Keratinocyte (primary cell): Measurements from ENCODE around the gene TNFSF13B. TPM values are rescaled to one million over a fixed set of nuclear protein-coding genes. Genes with fewer than 3 reads are reported as not detected.

Experiments
- DNase-seq: peaks from one replicate; pipeline ENCODE4 v3.0.0-alpha.2; 2011; ENCODE audit warnings: low read depth, missing footprints, low spot score
- FAIRE-seq: peaks from 2 replicates; lab custom pipeline; 2011; peaks lifted over from hg19 to GRCh38; lab: Jason Lieb, UNC
- H2AFZ ChIP-seq: 2 replicates; pipeline ENCODE4 v1.6.0; 2012; ENCODE audit warnings: low read length, control low read depth, inconsistent platforms; ENCODE audit not compliant: control insufficient read depth
- H3K27ac ChIP-seq: 2 replicates; pipeline ENCODE4 v1.5.1; 2011; ENCODE audit warnings: low read length; ENCODE audit not compliant: control insufficient read depth, insufficient read depth
- H3K27me3 ChIP-seq: 3 replicates; pipeline ENCODE4 v1.6.0; 2011; ENCODE audit warnings: low read length; ENCODE audit not compliant: control insufficient read depth, insufficient read depth; ENCODE audit errors: extremely low read depth
- H3K36me3 ChIP-seq, 2 experiments: 2 replicates in 1 of 2; 3 replicates in 1 of 2; pipeline ENCODE4 v1.5.1; 2011; ENCODE audit warnings: low read length in 2 of 2, mild to moderate bottlenecking in 1 of 2; ENCODE audit not compliant: control insufficient read depth in 2 of 2, insufficient read depth in 2 of 2; ENCODE audit errors: extremely low read depth in 1 of 2
- H3K4me1 ChIP-seq: 3 replicates; pipeline ENCODE4 v1.5.1; 2011; ENCODE audit warnings: low read length; ENCODE audit not compliant: control insufficient read depth, insufficient read depth; ENCODE audit errors: extremely low read depth
- H3K4me2 ChIP-seq: 3 replicates; pipeline ENCODE4 v1.6.0; 2011; ENCODE audit warnings: low read depth, low read length; ENCODE audit not compliant: control insufficient read depth, insufficient read depth; ENCODE audit errors: extremely low read depth
- H3K4me3 ChIP-seq, 3 experiments: fragments of 200-600 bp in 1 of 3; sonication (generic) in 1 of 3; 2 replicates in 2 of 3; 3 replicates in 1 of 3; pipeline ENCODE4 v1.5.1; 2011 to 2016; ENCODE audit warnings: low read length in 3 of 3, mild to moderate bottlenecking in 3 of 3, control low read depth in 2 of 3, inconsistent platforms in 1 of 3, low read depth in 1 of 3, mixed read lengths in 1 of 3, mixed run types in 1 of 3, moderate library complexity in 1 of 3; ENCODE audit not compliant: control insufficient read depth in 2 of 3, insufficient read depth in 2 of 3; ENCODE audit errors: extremely low read depth in 1 of 3
- H3K79me2 ChIP-seq: 2 replicates; pipeline ENCODE4 v1.6.0; 2012; ENCODE audit warnings: low read length; ENCODE audit not compliant: control insufficient read depth, insufficient read depth
- H3K9ac ChIP-seq: 3 replicates; pipeline ENCODE4 v1.6.0; 2011; ENCODE audit warnings: low read length; ENCODE audit not compliant: control insufficient read depth, insufficient read depth; ENCODE audit errors: extremely low read depth
- H3K9me1 ChIP-seq: 3 replicates; pipeline ENCODE4 v1.6.0; 2011; ENCODE audit warnings: low read length; ENCODE audit not compliant: control insufficient read depth, insufficient read depth; ENCODE audit errors: extremely low read depth
- H3K9me3 ChIP-seq: 2 replicates; pipeline ENCODE4 v1.5.1; 2012; ENCODE audit warnings: low read depth, low read length; ENCODE audit not compliant: control insufficient read depth
- H4K20me1 ChIP-seq: 3 replicates; pipeline ENCODE4 v1.6.0; 2011; ENCODE audit warnings: low read length; ENCODE audit not compliant: control insufficient read depth, insufficient read depth; ENCODE audit errors: extremely low read depth
- CTCF ChIP-seq, 3 experiments: IDR thresholded peaks in 1 of 3; conservative IDR thresholded peaks in 1 of 3; optimal IDR thresholded peaks in 1 of 3; 2 replicates in 2 of 3; 3 replicates in 1 of 3; pipeline versions ENCODE3 to v1.5.1; 2011; ENCODE audit warnings: low read length in 3 of 3, mild to moderate bottlenecking in 3 of 3, moderate library complexity in 2 of 3, control low read depth in 1 of 3, inconsistent platforms in 1 of 3; ENCODE audit not compliant: insufficient read depth in 2 of 3; ENCODE audit errors: extremely low read depth in 1 of 3
- EZH2 ChIP-seq: IDR thresholded peaks from one replicate; pipeline ENCODE4 v1.6.1; 2012; ENCODE audit warnings: inconsistent platforms, mild to moderate bottlenecking, low read length, moderate library complexity
- dilution Hi-C: fragments of 300-500 bp; cut with MboI; formaldehyde crosslinking; loops from one replicate; pipeline ENCODE4 v1.7.0; 2020; ENCODE audit warnings: low sequenced_read_pairs; ENCODE audit not compliant: extremely low pct_ligation_motif_present
- polyA plus RNA-seq, 5 experiments: library from polyadenylated mRNA; depleted of rRNA in 3 of 5; stranded (reverse) in 3 of 5; stranded (forward) in 1 of 5; unstranded in 1 of 5; fragments of >200 nt; gene quantifications; 1 replicate in 1 of 5; 2 replicates in 3 of 5; 3 replicates in 1 of 5; pipeline versions ENCODE4 v1.2.1 to v1.2.3, GENCODE V29; 2011 to 2012; ENCODE audit warnings: missing spikeins in 2 of 5, low read depth in 1 of 5, low replicate concordance in 1 of 5

Gene TNFSF13B
- polyA plus RNA-seq, 1 donor (not counting 4 experiments of a cell fraction or from before 2014, with no cell fraction given): 1.1 TPM

DNA sequence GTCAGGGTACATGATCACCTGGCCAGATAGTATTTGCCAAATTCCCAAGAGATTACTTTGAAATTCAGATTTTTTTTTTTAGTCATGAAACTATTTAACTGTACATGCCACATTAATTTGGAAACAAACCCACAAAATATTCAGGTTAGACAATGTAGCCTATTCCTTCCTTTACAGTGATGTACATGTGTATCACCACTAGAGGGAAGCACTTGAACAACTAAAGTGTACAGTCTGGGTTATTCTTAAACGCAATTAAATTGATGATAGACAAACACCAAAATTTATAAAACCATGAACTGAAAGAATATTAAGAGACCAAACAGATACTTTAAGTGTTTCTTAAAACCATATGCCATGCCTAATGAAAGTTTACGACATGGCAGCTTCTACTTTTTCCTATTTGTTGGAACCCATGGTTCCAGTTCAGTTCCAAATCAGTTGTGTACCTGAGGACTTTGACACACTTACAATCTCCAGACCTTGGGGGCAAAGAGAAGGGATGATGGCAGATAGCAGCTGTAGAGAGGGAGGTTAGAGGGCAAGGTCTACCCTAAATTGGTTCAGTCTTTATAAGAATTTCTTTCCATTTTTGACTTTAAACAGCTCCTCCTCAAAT is 52.8 kb downstream of the TNFSF13B start:
- H3K4me3 ChIP-seq: no peak overlapping the region
- H3K27me3 ChIP-seq: no peaks in the 10 kb centered on the region
- FAIRE-seq (peak; percentile 51), DNase-seq (peak; percentile 1)
- H3K79me2 ChIP-seq: no peaks in the 10 kb centered on the region
- no peaks in the 10 kb centered on the region for H3K9me3 ChIP-seq
- no peaks in the 10 kb centered on the region for H3K36me3 ChIP-seq
- H3K9ac ChIP-seq: no peak overlapping the region
- H3K4me1 ChIP-seq: no peaks in the 10 kb centered on the region
- dilution Hi-C loops: no loop called here
- H4K20me1 ChIP-seq: no peaks in the 10 kb centered on the region
- no peak overlapping the region for H3K27ac ChIP-seq
- H3K9me1 ChIP-seq: no peaks in the 10 kb centered on the region
- no peak overlapping the region for H3K4me2 ChIP-seq
- H2AFZ ChIP-seq: no peak overlapping the region
- TF ChIP-seq CTCF (optimal IDR thresholded peaks at IDR 0.05 in 1 of 3, IDR thresholded peaks at IDR 0.05 in 1 of 3, conservative IDR thresholded peaks at IDR 0.05 in 1 of 3; ENCODE audit: extremely low read depth in 1 of 3, insufficient read depth in 2 of 3, low read length in 3 of 3) (peak in 2 of 3 experiments; percentile 43 to 55), EZH2 (no peak)

DNA sequence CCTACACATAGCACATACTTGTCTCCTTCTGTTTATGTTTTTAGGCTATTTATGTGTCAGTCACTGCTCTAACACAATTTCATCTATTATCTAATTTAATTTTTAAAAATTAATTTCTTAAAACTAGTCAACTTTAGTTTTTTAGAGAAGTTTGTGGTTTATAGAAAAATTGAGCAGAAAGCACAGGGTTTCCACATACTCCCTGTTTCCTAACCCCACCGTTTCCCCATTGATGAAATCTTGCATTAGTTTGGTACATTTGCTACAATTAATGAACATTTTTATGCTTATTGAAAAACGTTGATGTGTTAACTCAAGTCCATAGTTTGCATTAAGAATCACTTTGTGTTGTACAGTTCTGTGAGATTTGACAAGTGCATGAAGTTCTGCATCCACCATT is 53.5 kb downstream of the TNFSF13B start:
- TF ChIP-seq EZH2 (no peak), CTCF (optimal IDR thresholded peaks at IDR 0.05 in 1 of 3, IDR thresholded peaks at IDR 0.05 in 1 of 3, conservative IDR thresholded peaks at IDR 0.05 in 1 of 3; ENCODE audit: extremely low read depth in 1 of 3, insufficient read depth in 2 of 3, low read length in 3 of 3) (no peak)
- no peaks in the 10 kb centered on the region for H3K79me2 ChIP-seq
- H3K36me3 ChIP-seq: no peaks in the 10 kb centered on the region
- FAIRE-seq (no peak), DNase-seq (no peak)
- H3K27ac ChIP-seq: no peak overlapping the region
- H3K4me2 ChIP-seq: no peak overlapping the region
- no peak overlapping the region for H2AFZ ChIP-seq
- H3K9me3 ChIP-seq: no peaks in the 10 kb centered on the region
- no peaks in the 10 kb centered on the region for H3K27me3 ChIP-seq
- no peaks in the 10 kb centered on the region for H3K9me1 ChIP-seq
- no peaks in the 10 kb centered on the region for H4K20me1 ChIP-seq
- dilution Hi-C loops: no loop called here
- H3K9ac ChIP-seq: no peak overlapping the region
- no peaks in the 10 kb centered on the region for H3K4me1 ChIP-seq
- H3K4me3 ChIP-seq: no peak overlapping the region
